ENCODE measurements around the gene PMFBP1.

GRCh38 chr16:72188541-72188940 is 16.6 kb upstream of the PMFBP1 start:
- no peak for TF ChIP-seq CTCF (IDR thresholded peaks at IDR 0.05)
- TF ChIP-seq POLR2A (IDR thresholded peaks at IDR 0.05): no peak
